ENCODE results near the gene ERCC2.

DNA sequence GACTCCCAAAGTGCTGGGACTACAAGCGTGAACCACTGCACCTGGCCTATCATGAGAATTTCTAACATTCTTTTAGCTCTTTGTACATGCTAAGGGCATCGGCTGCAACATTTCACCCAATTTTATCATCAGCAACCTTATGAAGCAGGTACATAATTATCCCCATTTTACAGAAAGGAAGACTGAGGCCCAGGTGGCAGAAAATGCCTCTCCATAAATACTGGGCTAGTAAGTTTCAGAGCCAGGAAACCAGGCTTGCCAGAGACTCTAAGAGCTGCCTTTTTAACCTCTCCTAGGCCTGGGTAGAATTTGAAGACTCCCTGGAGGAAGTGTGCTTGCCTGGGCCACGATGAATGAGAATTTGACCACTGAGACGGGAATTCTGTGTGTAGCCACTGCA lies 2.2 kb downstream of the ERCC2 start:
- TF ChIP-seq JUNB (IDR thresholded peaks at IDR 0.05; ENCODE audit: unreplicated experiment) (no peak), POLR2AphosphoS5 (IDR thresholded peaks at IDR 0.05; ENCODE audit: low read depth) (no peak), EZH2phosphoT487 (IDR thresholded peaks at IDR 0.05; ENCODE audit: unreplicated experiment) (no peak), CREB1 (CRISPR knock-in tag; IDR thresholded peaks at IDR 0.05; ENCODE audit: low read depth) (no peak), EZH2 (IDR thresholded peaks at IDR 0.05; ENCODE audit: low read depth, unreplicated experiment) (no peak), NANOG (IDR thresholded peaks at IDR 0.05; ENCODE audit: borderline replicate concordance) (no peak), ZNF114 (CRISPR knock-in tag; IDR thresholded peaks at IDR 0.05) (no peak), ZNF331 (CRISPR knock-in tag; IDR thresholded peaks at IDR 0.05; ENCODE audit: low read depth) (no peak)
- TF ChIP-seq, protein P1, sequence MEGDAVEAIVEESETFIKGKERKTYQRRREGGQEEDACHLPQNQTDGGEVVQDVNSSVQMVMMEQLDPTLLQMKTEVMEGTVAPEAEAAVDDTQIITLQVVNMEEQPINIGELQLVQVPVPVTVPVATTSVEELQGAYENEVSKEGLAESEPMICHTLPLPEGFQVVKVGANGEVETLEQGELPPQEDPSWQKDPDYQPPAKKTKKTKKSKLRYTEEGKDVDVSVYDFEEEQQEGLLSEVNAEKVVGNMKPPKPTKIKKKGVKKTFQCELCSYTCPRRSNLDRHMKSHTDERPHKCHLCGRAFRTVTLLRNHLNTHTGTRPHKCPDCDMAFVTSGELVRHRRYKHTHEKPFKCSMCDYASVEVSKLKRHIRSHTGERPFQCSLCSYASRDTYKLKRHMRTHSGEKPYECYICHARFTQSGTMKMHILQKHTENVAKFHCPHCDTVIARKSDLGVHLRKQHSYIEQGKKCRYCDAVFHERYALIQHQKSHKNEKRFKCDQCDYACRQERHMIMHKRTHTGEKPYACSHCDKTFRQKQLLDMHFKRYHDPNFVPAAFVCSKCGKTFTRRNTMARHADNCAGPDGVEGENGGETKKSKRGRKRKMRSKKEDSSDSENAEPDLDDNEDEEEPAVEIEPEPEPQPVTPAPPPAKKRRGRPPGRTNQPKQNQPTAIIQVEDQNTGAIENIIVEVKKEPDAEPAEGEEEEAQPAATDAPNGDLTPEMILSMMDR (conservative IDR thresholded peaks at IDR 0.05; ENCODE audit: low read depth in 2 of 2) = no peak
- TF ChIP-seq, protein P2, sequence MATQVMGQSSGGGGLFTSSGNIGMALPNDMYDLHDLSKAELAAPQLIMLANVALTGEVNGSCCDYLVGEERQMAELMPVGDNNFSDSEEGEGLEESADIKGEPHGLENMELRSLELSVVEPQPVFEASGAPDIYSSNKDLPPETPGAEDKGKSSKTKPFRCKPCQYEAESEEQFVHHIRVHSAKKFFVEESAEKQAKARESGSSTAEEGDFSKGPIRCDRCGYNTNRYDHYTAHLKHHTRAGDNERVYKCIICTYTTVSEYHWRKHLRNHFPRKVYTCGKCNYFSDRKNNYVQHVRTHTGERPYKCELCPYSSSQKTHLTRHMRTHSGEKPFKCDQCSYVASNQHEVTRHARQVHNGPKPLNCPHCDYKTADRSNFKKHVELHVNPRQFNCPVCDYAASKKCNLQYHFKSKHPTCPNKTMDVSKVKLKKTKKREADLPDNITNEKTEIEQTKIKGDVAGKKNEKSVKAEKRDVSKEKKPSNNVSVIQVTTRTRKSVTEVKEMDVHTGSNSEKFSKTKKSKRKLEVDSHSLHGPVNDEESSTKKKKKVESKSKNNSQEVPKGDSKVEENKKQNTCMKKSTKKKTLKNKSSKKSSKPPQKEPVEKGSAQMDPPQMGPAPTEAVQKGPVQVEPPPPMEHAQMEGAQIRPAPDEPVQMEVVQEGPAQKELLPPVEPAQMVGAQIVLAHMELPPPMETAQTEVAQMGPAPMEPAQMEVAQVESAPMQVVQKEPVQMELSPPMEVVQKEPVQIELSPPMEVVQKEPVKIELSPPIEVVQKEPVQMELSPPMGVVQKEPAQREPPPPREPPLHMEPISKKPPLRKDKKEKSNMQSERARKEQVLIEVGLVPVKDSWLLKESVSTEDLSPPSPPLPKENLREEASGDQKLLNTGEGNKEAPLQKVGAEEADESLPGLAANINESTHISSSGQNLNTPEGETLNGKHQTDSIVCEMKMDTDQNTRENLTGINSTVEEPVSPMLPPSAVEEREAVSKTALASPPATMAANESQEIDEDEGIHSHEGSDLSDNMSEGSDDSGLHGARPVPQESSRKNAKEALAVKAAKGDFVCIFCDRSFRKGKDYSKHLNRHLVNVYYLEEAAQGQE (IDR thresholded peaks at IDR 0.05; ENCODE audit: unreplicated experiment) = no peak
- TF ChIP-seq, protein P3, sequence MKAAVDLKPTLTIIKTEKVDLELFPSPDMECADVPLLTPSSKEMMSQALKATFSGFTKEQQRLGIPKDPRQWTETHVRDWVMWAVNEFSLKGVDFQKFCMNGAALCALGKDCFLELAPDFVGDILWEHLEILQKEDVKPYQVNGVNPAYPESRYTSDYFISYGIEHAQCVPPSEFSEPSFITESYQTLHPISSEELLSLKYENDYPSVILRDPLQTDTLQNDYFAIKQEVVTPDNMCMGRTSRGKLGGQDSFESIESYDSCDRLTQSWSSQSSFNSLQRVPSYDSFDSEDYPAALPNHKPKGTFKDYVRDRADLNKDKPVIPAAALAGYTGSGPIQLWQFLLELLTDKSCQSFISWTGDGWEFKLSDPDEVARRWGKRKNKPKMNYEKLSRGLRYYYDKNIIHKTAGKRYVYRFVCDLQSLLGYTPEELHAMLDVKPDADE (IDR thresholded peaks at IDR 0.05) = no peak
- TF ChIP-seq, protein P4, sequence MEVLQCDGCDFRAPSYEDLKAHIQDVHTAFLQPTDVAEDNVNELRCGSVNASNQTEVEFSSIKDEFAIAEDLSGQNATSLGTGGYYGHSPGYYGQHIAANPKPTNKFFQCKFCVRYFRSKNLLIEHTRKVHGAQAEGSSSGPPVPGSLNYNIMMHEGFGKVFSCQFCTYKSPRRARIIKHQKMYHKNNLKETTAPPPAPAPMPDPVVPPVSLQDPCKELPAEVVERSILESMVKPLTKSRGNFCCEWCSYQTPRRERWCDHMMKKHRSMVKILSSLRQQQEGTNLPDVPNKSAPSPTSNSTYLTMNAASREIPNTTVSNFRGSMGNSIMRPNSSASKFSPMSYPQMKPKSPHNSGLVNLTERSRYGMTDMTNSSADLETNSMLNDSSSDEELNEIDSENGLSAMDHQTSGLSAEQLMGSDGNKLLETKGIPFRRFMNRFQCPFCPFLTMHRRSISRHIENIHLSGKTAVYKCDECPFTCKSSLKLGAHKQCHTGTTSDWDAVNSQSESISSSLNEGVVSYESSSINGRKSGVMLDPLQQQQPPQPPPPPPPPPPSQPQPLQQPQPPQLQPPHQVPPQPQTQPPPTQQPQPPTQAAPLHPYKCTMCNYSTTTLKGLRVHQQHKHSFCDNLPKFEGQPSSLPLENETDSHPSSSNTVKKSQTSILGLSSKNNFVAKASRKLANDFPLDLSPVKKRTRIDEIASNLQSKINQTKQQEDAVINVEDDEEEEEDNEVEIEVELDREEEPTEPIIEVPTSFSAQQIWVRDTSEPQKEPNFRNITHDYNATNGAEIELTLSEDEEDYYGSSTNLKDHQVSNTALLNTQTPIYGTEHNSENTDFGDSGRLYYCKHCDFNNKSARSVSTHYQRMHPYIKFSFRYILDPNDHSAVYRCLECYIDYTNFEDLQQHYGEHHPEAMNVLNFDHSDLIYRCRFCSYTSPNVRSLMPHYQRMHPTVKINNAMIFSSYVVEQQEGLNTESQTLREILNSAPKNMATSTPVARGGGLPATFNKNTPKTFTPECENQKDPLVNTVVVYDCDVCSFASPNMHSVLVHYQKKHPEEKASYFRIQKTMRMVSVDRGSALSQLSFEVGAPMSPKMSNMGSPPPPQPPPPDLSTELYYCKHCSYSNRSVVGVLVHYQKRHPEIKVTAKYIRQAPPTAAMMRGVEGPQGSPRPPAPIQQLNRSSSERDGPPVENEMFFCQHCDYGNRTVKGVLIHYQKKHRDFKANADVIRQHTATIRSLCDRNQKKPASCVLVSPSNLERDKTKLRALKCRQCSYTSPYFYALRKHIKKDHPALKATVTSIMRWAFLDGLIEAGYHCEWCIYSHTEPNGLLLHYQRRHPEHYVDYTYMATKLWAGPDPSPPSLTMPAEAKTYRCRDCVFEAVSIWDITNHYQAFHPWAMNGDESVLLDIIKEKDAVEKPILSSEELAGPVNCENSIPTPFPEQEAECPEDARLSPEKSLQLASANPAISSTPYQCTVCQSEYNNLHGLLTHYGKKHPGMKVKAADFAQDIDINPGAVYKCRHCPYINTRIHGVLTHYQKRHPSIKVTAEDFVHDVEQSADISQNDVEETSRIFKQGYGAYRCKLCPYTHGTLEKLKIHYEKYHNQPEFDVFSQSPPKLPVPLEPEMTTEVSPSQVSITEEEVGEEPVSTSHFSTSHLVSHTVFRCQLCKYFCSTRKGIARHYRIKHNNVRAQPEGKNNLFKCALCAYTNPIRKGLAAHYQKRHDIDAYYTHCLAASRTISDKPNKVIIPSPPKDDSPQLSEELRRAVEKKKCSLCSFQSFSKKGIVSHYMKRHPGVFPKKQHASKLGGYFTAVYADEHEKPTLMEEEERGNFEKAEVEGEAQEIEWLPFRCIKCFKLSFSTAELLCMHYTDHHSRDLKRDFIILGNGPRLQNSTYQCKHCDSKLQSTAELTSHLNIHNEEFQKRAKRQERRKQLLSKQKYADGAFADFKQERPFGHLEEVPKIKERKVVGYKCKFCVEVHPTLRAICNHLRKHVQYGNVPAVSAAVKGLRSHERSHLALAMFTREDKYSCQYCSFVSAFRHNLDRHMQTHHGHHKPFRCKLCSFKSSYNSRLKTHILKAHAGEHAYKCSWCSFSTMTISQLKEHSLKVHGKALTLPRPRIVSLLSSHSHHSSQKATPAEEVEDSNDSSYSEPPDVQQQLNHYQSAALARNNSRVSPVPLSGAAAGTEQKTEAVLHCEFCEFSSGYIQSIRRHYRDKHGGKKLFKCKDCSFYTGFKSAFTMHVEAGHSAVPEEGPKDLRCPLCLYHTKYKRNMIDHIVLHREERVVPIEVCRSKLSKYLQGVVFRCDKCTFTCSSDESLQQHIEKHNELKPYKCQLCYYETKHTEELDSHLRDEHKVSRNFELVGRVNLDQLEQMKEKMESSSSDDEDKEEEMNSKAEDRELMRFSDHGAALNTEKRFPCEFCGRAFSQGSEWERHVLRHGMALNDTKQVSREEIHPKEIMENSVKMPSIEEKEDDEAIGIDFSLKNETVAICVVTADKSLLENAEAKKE (CRISPR knock-in tag; IDR thresholded peaks at IDR 0.05) = no peak

Data from GM23338 (cell line).